ENCODE measurements around the gene CCR1.

Gene CCR1

GRCh38 chr3:46191730-46192129, 16.4 kb downstream of the CCR1 start:
- TF ChIP-seq CTCF (conservative IDR thresholded peaks at IDR 0.05) (no peak), ZFX (IDR thresholded peaks at IDR 0.05) (no peak)
- H3K27ac ChIP-seq = no peak overlapping the region

- H3K27ac ChIP-seq = no peak overlapping the region
- TF ChIP-seq ZFX (IDR thresholded peaks at IDR 0.05) (no peak), CTCF (conservative IDR thresholded peaks at IDR 0.05) (no peak)
Observed at GRCh38 chr3:46188708-46189107, 19.4 kb downstream of the CCR1 start.

GRCh38 chr3:46187876-46188275, 20.2 kb downstream of the CCR1 start:
- no peak overlapping the region for H3K27ac ChIP-seq
- TF ChIP-seq ZFX (IDR thresholded peaks at IDR 0.05) (no peak), CTCF (conservative IDR thresholded peaks at IDR 0.05) (no peak)

GRCh38 chr3:46187341-46187700, 20.8 kb downstream of the CCR1 start:
- TF ChIP-seq ZFX (IDR thresholded peaks at IDR 0.05) = no peak
- no peak for TF ChIP-seq CTCF (conservative IDR thresholded peaks at IDR 0.05)
- no peak overlapping the region for H3K27ac ChIP-seq

- TF ChIP-seq CTCF (conservative IDR thresholded peaks at IDR 0.05) = no peak
- TF ChIP-seq ZFX (IDR thresholded peaks at IDR 0.05) = no peak
- H3K27ac ChIP-seq = no peak overlapping the region
Observed at GRCh38 chr3:46186471-46187340, 21.4 kb downstream of the CCR1 start.

- TF ChIP-seq ZFX (IDR thresholded peaks at IDR 0.05) = no peak
- TF ChIP-seq CTCF (conservative IDR thresholded peaks at IDR 0.05) = no peak
- no peak overlapping the region for H3K27ac ChIP-seq
Observed at GRCh38 chr3:46184469-46184868, 23.6 kb downstream of the CCR1 start.

GRCh38 chr3:46183330-46183729, 24.8 kb downstream of the CCR1 start:
- TF ChIP-seq ZFX (IDR thresholded peaks at IDR 0.05) (no peak), CTCF (conservative IDR thresholded peaks at IDR 0.05) (no peak)
- no peak overlapping the region for H3K27ac ChIP-seq

Measured in C4-2B (cell line).